NCI-H748 (cell line): ENCODE data around the gene PLD1.
"Not testable (repeated sequence)": the region's sequence is repeated elsewhere in the genome, so short reads cannot be mapped to it uniquely, and the experiment has no call there.

Source experiments
- DNase-seq: peaks from one replicate; lab custom pipeline; 2025; ENCODE audit not compliant: unreplicated experiment; lab: John Stamatoyannopoulos, UW

PLD1 gene

GRCh38 chr3:171626799-171627198, 183.5 kb downstream of the PLD1 start:
- not testable (repeated sequence) for DNase-seq

- no peak for DNase-seq
Observed at GRCh38 chr3:171622126-171622525, 188.2 kb downstream of the PLD1 start.

DNA sequence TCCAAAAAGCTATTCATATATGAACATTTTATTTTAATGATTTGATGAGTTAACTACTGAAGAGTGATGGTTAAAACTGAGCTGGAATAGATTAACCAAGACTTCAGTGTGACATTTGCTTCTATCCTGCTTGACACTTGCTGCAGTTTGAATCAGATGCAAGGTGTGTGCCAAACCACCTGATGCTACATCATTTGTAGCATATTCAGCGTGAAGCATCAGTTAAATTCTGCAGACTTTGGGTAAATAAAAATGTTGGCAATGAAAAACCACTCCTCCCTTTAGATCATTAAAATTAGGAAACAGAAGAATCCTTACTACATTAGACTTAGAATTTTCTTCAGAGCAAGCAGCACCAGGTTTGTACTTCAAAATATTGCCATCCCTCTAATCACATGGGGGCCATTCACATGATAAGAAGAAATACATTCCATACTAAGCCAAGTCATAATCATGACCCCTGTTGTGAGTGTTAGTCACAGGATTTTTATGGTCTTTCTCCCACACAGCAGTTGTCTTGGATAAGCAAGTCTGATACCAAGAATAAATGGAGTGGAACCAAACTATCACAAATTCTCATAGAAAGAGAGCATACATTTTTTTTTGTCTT, 189.4 kb downstream of the PLD1 start:
- no peak for DNase-seq

DNA sequence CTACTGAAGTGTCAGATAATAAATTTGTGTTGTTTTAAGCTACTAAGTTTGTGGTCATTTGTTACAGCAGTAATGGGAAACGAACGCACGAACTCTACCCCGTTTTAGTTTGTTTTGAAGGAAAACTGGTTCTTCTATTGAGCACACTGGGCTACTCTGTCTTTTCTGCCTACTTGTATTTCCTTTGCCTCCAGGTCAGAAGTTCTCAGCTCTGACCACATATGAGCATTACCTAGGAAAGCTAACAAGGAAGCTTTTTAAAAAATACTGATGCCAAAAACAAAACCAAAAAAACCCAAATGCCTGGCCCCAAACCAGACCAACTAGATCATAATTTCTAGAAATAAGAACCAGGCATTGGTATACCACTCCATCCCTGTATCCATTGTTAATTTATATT, 193.5 kb downstream of the PLD1 start:
- no peak for DNase-seq

- DNase-seq: no peak
Observed at GRCh38 chr3:171615686-171616085, 194.6 kb downstream of the PLD1 start.

DNA sequence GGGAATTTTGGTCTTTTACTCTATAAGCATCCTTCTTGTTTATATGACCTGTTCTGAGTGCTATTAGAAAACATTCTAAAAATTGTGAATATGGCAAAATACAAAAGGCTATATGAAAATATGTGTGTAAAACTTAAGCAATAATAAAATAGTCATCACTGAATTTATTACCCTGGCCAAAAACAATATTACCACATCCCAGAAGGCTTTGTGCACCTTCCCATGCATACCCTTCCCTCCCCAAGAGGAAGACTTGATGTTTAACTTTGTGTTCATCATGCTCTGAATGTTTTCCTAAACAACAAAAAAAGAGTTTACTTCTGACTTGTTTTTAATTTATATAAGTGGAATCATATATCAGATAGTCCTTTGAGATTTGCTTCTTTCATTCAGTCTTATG, 195.0 kb downstream of the PLD1 start:
- DNase-seq: no peak

- DNase-seq: peak; percentile 17
Observed at GRCh38 chr3:171614318-171614921, 195.9 kb downstream of the PLD1 start.

DNA sequence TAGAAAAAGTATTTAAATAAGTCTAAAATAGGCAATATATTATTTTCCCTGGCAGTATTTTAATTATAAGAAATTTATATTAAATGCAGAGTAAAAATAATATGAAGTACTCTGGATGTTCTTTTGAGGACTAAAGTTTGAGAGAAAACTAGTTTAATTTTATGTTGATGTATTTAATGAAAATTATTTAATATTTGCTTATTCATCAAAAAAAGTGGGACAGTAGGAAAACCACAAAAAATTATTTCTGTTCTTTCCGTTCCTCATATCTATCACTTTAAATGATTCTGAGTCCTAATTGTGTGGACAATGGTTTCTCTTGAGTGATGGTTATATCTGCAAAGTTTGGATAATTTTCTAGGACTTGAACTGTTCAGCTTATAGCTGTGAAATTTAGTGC, 202.8 kb downstream of the PLD1 start:
- DNase-seq: no peak

DNA sequence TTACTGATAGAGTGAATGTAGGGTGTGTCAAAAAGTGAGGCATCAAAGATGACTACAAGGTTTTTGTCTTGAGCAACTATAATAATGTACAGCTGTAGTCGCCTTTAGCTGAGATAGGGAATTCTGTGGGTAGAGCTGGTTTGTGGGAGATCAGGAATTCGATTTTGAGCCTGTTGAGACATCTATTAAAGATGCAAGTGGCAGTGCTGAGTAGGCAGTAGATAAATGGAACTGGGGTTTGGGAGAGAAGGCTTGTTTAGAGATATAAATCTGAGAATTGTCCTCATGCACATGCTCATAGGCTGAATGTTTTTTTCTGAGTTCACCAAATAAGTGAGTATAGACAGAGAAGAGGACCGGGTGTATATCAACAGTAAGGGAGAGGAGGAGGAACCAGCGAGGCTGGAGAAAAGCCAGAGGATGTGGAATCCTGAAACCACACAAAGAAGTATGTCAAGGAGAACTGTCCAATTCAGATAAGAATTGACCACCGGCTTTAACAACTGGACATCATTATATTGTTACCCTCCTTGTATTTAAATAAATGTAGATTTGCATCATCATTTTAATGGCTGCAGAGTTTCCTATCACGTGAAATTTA, 204.0 kb downstream of the PLD1 start:
- DNase-seq: no peak

DNA sequence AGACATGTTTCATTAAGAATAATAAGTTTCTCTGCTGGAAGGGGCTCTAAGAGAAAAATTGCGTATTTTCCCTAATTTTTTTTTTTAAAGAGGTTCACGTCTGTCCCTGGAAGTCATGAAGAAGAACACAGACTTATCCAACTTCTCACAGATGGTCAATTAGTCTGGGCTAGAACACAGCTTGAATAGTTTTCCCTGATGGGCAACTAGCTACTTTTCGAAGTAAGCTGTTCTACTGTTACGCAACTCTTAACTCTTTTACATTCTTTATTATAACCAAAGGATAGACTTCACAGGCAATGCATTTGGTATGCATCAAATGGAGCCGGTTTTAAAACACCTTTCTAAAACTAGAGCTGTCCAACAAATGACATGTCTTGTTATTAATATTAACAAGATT, 205.9 kb downstream of the PLD1 start:
- DNase-seq: no peak

GRCh38 chr3:171602072-171602471, 208.2 kb downstream of the PLD1 start:
- no peak for DNase-seq

- DNase-seq: no peak
Observed at GRCh38 chr3:171600030-171600429, 210.3 kb downstream of the PLD1 start.

GRCh38 chr3:171598990-171599389, 211.3 kb downstream of the PLD1 start:
- no peak for DNase-seq

DNA sequence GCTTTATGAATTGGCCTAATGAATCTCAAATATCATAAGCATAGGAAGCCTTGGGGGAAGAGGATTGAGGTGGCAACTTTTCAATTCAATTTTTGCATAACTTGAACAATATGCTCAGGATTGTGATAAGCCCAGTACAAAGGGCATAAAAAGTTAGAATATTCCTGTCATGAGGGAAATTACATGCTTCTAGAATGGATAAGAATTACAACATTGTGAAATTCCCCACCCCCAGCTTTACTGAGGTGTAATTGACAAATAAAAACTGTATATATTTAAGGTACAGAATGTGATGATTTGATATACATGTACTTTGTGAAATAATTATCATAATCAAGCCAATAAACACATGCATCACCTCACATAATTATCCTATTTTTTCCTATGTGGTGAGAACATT, 217.5 kb downstream of the PLD1 start:
- DNase-seq: no peak

DNA sequence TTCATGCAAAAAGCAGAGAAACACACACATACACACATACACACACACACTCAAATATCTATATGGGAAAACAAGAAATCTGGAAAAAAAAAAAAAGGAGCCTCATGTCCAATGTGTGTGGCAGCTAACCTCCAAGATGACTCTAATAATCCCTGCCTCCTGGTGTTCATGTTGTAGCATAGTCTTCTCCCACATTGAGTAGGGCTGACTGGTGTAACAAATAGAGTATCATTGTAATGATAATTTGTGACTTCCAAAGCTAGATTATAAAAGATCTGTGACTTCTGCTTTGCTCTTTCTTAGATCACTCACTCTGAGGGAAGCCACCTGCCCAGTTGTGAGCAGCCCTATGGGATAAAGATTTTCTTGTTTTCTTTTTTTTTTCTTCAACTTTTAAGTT, 219.2 kb downstream of the PLD1 start:
- no peak for DNase-seq

DNA sequence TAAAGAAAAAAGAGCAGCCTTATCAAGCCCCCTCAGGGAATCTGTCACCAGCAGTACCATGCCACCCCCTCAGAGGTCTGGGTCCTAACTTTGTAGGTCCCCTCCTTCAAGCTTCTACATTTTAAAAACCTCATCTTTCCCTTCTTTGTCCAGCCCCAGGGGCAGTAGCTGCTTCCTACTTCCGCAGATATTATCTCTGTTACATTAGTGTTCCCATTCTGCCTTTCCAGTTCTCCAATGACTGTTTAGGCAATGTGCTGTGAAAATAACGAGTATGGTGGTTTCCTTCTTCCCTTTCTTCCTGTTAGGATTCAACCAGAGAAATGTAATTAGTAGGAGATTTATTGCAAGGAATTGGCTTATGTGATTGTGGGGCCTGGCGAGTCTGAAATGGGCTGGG, 224.0 kb downstream of the PLD1 start:
- DNase-seq: no peak

DNA sequence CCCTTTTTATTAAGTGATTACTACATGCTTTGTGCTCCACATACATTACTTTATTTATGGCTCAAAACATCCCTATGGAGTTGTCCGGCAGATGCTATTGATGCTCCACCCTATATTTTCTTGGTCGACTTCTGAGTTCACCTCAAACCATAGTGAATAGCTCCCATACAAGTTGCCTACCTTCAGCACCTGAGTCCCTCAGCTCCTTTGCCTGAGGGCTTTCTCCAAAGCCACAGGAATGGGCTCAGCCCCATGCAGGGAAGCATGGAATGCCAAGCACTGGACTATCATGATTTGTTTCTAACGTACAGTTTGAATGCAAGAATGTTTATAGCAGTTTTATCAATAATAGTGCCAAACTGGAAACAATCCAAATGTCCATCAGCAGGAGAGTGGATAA, 225.2 kb downstream of the PLD1 start:
- DNase-seq: no peak

DNA sequence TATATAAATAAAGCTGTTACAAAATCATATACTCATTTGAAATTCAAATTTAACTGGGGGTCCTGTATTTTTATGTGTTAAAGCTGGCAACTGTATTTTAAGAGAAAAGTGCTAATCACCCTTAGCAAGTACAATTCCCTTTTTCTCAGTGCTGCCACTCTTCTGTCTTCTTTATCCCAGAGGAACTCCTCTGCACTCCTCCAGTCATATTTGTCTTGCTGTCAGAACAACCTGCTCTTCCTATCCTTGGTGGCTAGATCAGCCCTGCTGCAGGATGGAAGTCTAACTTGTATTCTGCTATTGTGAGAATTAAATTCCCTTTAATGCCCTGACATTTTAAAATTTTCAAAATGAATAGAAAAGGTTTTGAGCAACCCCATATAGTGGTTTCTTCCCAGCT, 226.2 kb downstream of the PLD1 start:
- no peak for DNase-seq

GRCh38 chr3:171574556-171575240, 235.6 kb downstream of the PLD1 start:
- no peak for DNase-seq

GRCh38 chr3:171569571-171570132, 240.6 kb downstream of the PLD1 start:
- DNase-seq: no peak

- no peak for DNase-seq
Observed at GRCh38 chr3:171568766-171569165, 241.5 kb downstream of the PLD1 start.
